ENCODE measurements around the gene MYRFL. TPM values are rescaled to one million over a fixed set of nuclear protein-coding genes. Genes with fewer than 3 reads are reported as not detected.

The MYRFL gene
- total and polyA plus RNA-seq, 2 of the 8 experiments (the other 6 are each of a cell fraction or from before 2014, with no cell fraction given): 1.1 to 2.0 TPM

GRCh38 chr12:69978020-69978419, 153.0 kb downstream of the MYRFL start:
- no peak overlapping the region for H3K14ac ChIP-seq (ENCODE audit: insufficient read length)
- no peak for TF ChIP-seq GABPA (IDR thresholded peaks at IDR 0.05; ENCODE audit: borderline replicate concordance, insufficient read depth, low read length)
- 0 out of 4 replicates have a peak, but pooled peaks cover 0 to 3% of the 10 kb centered on the region in 2 experiments for H3K9me3 ChIP-seq (ENCODE audit: insufficient read depth in 2 of 2, low read depth in 1 of 2, low read length in 1 of 2)
- peak overlapping the region; percentile 89; the same call in 1 of the 2 replicates for H2AFZ ChIP-seq (ENCODE audit: low read length)
- H2BK12ac ChIP-seq (ENCODE audit: low read depth, low read length): no peak overlapping the region
- no peaks in the 10 kb centered on the region for H4K20me1 ChIP-seq (replicated peaks in 1 of 2; ENCODE audit: control insufficient read depth in 1 of 2, insufficient read depth in 2 of 2, low read length in 2 of 2)
- H3K4me2 ChIP-seq (ENCODE audit: insufficient read depth in 1 of 2, low read depth in 2 of 2, low read length in 2 of 2): no peak overlapping the region
- no peaks in the 10 kb centered on the region for H3K27me3 ChIP-seq (replicated peaks in 1 of 4; ENCODE audit: control insufficient read depth in 3 of 4, extremely low read depth in 1 of 4, insufficient read depth in 3 of 4, low read length in 3 of 4)
- no peak overlapping the region for H3K18ac ChIP-seq (ENCODE audit: extremely low read depth, low read length)
- WGBS, 2 experiments (ENCODE audit: extremely low coverage in 1 of 2, insufficient coverage in 1 of 2, insufficient read length in 1 of 2, insufficient replicate concordance in 2 of 2, low coverage in 1 of 2, low lambda C conversion rate in 2 of 2, missing lambda C conversion rate in 1 of 2): 80% methylated on average over 6 of the region's 6 CpGs; no CpG with 5 or more reads in 1 of the 2 experiments
- H2BK120ac ChIP-seq (replicated peaks; ENCODE audit: low read depth, low read length): no peak overlapping the region
- CTCF ChIA-PET (ENCODE audit: partially characterized antibody): no interaction called here
- H4K5ac ChIP-seq (ENCODE audit: insufficient read length, low read depth, low read length): no peak overlapping the region
- no peak overlapping the region for H2BK5ac ChIP-seq (ENCODE audit: low read depth, low read length)
- H3K4ac ChIP-seq (replicated peaks; ENCODE audit: insufficient read length, low read depth, low read length): no peak overlapping the region
- no peak overlapping the region for H3K4me3 ChIP-seq (ENCODE audit: extremely low read depth in 1 of 4, insufficient read depth in 2 of 4, low read depth in 3 of 4, low read length in 4 of 4)
- peaks cover 0 to 3% (median 0%) of the 10 kb centered on the region in 4 experiments; a peak in 2 of 7 replicates for H3K4me1 ChIP-seq (replicated peaks in 1 of 4; ENCODE audit: control insufficient read depth in 3 of 4, insufficient read depth in 4 of 4, low read length in 3 of 4)
- no peak overlapping the region for H3K27ac ChIP-seq (ENCODE audit: low read depth, low read length)
- no peak overlapping the region for H2BK15ac ChIP-seq (ENCODE audit: low read length)
- H3K36me3 ChIP-seq (ENCODE audit: control insufficient read depth in 2 of 4, insufficient read depth in 4 of 4, low read length in 3 of 4): no peaks in the 10 kb centered on the region
- H2BK20ac ChIP-seq (ENCODE audit: low read length): no peak overlapping the region
- no peak overlapping the region for H3K56ac ChIP-seq (replicated peaks; ENCODE audit: insufficient read length, low read depth, low read length)
- H3K79me1 ChIP-seq (ENCODE audit: low read depth, low read length): no peaks in the 10 kb centered on the region
- no peak overlapping the region for H4K8ac ChIP-seq (ENCODE audit: extremely low read depth, insufficient read depth, low read length)
- DNase-seq (ENCODE audit: low read depth in 1 of 2, low spot score in 2 of 2): no peak
- POLR2A ChIA-PET (ENCODE audit: partially characterized antibody): no interaction called here
- H3K79me2 ChIP-seq (ENCODE audit: control insufficient read depth in 1 of 2, insufficient read depth in 2 of 2, low read length in 2 of 2): no peaks in the 10 kb centered on the region
- no peak for FAIRE-seq
- H3K9ac ChIP-seq (replicated peaks in 1 of 4; ENCODE audit: extremely low read depth in 1 of 4, low read depth in 3 of 4, low read length in 3 of 4): no peak overlapping the region
- no peaks in the 10 kb centered on the region for H3K23me2 ChIP-seq (ENCODE audit: low read depth, low read length)
- H3K23ac ChIP-seq (ENCODE audit: insufficient read length): no peak overlapping the region
- no peak overlapping the region for H4K91ac ChIP-seq (replicated peaks; ENCODE audit: insufficient read length, low read length)
- no peak overlapping the region for H2AK5ac ChIP-seq (ENCODE audit: low read depth, low read length)
